ENCODE results near the gene ZRANB2. TPM values are rescaled to one million over a fixed set of nuclear protein-coding genes. Genes with fewer than 3 reads are reported as not detected.

Gene ZRANB2
- total and polyA plus RNA-seq, 9 of the 15 experiments (the other 6 are each of a cell fraction or from before 2014, with no cell fraction given), result 80.8 to 264 (median 157) TPM

- TF ChIP-seq LEF1 (IDR thresholded peaks at IDR 0.05) (no peak), PREB (CRISPR knock-in tag; IDR thresholded peaks at IDR 0.05) (no peak), ZNF518B (CRISPR knock-in tag; IDR thresholded peaks at IDR 0.05) (no peak), BACH1 (tag; IDR thresholded peaks at IDR 0.05) (no peak), HDAC1 (IDR thresholded peaks at IDR 0.05) (no peak), ILK (tag; IDR thresholded peaks at IDR 0.05; ENCODE audit: borderline replicate concordance, low read depth) (no peak), MLX (CRISPR knock-in tag; conservative IDR thresholded peaks at IDR 0.05) (no peak), GABPA (tag; conservative IDR thresholded peaks at IDR 0.05; ENCODE audit: low read depth) (no peak), CEBPG (CRISPR knock-in tag; IDR thresholded peaks at IDR 0.05) (0 out of 2 replicates have a peak, but pooled peaks have one; percentile 13), CEBPG (tag; conservative IDR thresholded peaks at IDR 0.05 in 1 of 2, IDR thresholded peaks at IDR 0.05 in 1 of 2) (peak; percentile 35 to 76; a peak in 2 of 4 replicates), MEIS2 (IDR thresholded peaks at IDR 0.05; ENCODE audit: partially characterized antibody) (peak; percentile 85), BRCA1 (IDR thresholded peaks at IDR 0.05) (no peak), BRCA1 (CRISPR knock-in tag; IDR thresholded peaks at IDR 0.05) (no peak), XRCC4 (IDR thresholded peaks at IDR 0.05; ENCODE audit: extremely low read depth, insufficient read depth, insufficient read length) (no peak)
- TF ChIP-seq, protein P1, sequence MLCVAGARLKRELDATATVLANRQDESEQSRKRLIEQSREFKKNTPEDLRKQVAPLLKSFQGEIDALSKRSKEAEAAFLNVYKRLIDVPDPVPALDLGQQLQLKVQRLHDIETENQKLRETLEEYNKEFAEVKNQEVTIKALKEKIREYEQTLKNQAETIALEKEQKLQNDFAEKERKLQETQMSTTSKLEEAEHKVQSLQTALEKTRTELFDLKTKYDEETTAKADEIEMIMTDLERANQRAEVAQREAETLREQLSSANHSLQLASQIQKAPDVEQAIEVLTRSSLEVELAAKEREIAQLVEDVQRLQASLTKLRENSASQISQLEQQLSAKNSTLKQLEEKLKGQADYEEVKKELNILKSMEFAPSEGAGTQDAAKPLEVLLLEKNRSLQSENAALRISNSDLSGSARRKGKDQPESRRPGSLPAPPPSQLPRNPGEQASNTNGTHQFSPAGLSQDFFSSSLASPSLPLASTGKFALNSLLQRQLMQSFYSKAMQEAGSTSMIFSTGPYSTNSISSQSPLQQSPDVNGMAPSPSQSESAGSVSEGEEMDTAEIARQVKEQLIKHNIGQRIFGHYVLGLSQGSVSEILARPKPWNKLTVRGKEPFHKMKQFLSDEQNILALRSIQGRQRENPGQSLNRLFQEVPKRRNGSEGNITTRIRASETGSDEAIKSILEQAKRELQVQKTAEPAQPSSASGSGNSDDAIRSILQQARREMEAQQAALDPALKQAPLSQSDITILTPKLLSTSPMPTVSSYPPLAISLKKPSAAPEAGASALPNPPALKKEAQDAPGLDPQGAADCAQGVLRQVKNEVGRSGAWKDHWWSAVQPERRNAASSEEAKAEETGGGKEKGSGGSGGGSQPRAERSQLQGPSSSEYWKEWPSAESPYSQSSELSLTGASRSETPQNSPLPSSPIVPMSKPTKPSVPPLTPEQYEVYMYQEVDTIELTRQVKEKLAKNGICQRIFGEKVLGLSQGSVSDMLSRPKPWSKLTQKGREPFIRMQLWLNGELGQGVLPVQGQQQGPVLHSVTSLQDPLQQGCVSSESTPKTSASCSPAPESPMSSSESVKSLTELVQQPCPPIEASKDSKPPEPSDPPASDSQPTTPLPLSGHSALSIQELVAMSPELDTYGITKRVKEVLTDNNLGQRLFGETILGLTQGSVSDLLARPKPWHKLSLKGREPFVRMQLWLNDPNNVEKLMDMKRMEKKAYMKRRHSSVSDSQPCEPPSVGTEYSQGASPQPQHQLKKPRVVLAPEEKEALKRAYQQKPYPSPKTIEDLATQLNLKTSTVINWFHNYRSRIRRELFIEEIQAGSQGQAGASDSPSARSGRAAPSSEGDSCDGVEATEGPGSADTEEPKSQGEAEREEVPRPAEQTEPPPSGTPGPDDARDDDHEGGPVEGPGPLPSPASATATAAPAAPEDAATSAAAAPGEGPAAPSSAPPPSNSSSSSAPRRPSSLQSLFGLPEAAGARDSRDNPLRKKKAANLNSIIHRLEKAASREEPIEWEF (CRISPR knock-in tag; IDR thresholded peaks at IDR 0.05), result no peak
- TF ChIP-seq, protein P2, sequence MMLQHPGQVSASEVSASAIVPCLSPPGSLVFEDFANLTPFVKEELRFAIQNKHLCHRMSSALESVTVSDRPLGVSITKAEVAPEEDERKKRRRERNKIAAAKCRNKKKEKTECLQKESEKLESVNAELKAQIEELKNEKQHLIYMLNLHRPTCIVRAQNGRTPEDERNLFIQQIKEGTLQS (IDR thresholded peaks at IDR 0.05), result peak; percentile 42; the same call in 1 of the 2 replicates
- TF ChIP-seq, protein P2 (CRISPR knock-in tag; conservative IDR thresholded peaks at IDR 0.05), result no peak
Observed at GRCh38 chr1:71043065-71043464, 37.8 kb downstream of the ZRANB2 start (continued).

All from K562 (cell line).